OCI-LY7 (cell line): ENCODE results near the gene MYBPC1.

Experiments
- EZH2phosphoT487 ChIP-seq: fragments of 200-600 bp; sonication (generic); IDR thresholded peaks from 2 replicates; pipeline ENCODE4 v1.6.1; 2018; ENCODE audit warnings: low read depth, borderline replicate concordance, mild to moderate bottlenecking, mixed run types, antibody characterized with exemption, low read length, moderate library complexity, mixed read lengths
- TF ChIP-seq, protein P1 (sequence below): fragments of 200-600 bp; sonication (generic); conservative IDR thresholded peaks from 2 replicates; pipeline ENCODE4 v1.5.1; 2014; ENCODE audit warnings: mild to moderate bottlenecking, antibody characterized with exemption, low read length, moderate library complexity, mixed read lengths

DNA sequence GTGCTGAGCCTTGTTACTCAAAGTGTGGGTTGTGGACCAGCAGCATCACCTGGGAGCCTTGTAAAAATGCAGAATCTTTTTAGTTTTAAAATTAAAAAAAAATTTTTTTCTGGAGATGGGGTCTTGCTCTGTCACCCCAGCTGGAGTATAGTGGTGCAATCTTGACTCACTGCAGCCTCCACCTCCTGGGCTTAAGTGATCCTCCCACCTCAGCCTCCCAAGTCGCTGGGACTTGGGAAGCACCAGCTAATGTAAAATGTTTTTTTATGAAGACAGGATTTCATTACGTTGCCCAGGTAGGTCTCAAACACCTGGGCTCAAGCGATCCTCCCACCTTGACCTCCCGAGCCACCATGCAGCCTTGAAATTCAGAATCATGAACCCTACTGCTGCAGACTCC, 14.4 kb downstream of the MYBPC1 start:
- TF ChIP-seq, protein P1, sequence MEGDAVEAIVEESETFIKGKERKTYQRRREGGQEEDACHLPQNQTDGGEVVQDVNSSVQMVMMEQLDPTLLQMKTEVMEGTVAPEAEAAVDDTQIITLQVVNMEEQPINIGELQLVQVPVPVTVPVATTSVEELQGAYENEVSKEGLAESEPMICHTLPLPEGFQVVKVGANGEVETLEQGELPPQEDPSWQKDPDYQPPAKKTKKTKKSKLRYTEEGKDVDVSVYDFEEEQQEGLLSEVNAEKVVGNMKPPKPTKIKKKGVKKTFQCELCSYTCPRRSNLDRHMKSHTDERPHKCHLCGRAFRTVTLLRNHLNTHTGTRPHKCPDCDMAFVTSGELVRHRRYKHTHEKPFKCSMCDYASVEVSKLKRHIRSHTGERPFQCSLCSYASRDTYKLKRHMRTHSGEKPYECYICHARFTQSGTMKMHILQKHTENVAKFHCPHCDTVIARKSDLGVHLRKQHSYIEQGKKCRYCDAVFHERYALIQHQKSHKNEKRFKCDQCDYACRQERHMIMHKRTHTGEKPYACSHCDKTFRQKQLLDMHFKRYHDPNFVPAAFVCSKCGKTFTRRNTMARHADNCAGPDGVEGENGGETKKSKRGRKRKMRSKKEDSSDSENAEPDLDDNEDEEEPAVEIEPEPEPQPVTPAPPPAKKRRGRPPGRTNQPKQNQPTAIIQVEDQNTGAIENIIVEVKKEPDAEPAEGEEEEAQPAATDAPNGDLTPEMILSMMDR: no peak
- no peak for TF ChIP-seq EZH2phosphoT487
